ENCODE measurements around the gene CREB3L2. TPM values are rescaled to one million over a fixed set of nuclear protein-coding genes. Genes with fewer than 3 reads are reported as not detected.

Gene CREB3L2
- total and polyA plus RNA-seq, 10 of the 15 experiments (the other 5 are each of a cell fraction or from before 2014, with no cell fraction given) = 6.4 to 67.1 (median 26.2) TPM

DNA sequence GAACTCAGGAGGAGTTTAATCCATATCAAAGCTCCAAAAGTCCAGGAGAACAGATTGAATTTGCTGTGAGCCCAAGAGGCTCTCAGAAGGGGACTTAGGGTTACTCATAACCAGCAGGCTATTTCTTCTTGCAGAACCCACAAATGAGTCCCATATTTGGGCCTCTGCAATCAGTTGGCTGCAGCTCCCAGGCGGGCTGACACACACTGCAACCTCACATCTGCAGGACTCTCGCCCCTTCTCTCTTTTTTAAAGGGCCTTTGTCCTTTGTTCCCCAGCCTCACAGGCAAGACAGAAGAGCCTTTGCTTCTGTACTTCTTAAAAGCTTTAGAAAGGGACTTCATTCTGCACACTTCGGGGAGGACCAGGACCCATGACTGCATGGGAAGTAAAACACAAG, 26.7 kb downstream of the CREB3L2 start (continued):
- TF ChIP-seq NFYB (IDR thresholded peaks at IDR 0.05; ENCODE audit: insufficient read depth, low read depth, low read length) = no peak
- 0 out of 2 replicates have a peak, but pooled peaks have one; percentile 23 for TF ChIP-seq FOXM1 (IDR thresholded peaks at IDR 0.05; ENCODE audit: low read depth, low read length)
- TF ChIP-seq ZNF622 (IDR thresholded peaks at IDR 0.05) = no peak
- no peak for TF ChIP-seq ZSCAN29 (IDR thresholded peaks at IDR 0.05)
- 0 out of 2 replicates have a peak, but pooled peaks have one; percentile 51 for TF ChIP-seq IRF4 (IDR thresholded peaks at IDR 0.05; ENCODE audit: low read depth, low read length)
- no peak for TF ChIP-seq HCFC1 (IDR thresholded peaks at IDR 0.05; ENCODE audit: low read length)
- TF ChIP-seq NFIC (IDR thresholded peaks at IDR 0.05; ENCODE audit: low read depth, low read length) = 0 out of 2 replicates have a peak, but pooled peaks have one; percentile 49
- peak; percentile 80 for TF ChIP-seq RUNX3 (IDR thresholded peaks at IDR 0.05; ENCODE audit: low read length)
- TF ChIP-seq, protein P1, sequence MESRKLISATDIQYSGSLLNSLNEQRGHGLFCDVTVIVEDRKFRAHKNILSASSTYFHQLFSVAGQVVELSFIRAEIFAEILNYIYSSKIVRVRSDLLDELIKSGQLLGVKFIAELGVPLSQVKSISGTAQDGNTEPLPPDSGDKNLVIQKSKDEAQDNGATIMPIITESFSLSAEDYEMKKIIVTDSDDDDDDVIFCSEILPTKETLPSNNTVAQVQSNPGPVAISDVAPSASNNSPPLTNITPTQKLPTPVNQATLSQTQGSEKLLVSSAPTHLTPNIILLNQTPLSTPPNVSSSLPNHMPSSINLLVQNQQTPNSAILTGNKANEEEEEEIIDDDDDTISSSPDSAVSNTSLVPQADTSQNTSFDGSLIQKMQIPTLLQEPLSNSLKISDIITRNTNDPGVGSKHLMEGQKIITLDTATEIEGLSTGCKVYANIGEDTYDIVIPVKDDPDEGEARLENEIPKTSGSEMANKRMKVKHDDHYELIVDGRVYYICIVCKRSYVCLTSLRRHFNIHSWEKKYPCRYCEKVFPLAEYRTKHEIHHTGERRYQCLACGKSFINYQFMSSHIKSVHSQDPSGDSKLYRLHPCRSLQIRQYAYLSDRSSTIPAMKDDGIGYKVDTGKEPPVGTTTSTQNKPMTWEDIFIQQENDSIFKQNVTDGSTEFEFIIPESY (IDR thresholded peaks at IDR 0.05) = no peak
- TF ChIP-seq TAF1 (IDR thresholded peaks at IDR 0.05; ENCODE audit: borderline replicate concordance, low read depth, low read length) = no peak
- TF ChIP-seq, protein P2, sequence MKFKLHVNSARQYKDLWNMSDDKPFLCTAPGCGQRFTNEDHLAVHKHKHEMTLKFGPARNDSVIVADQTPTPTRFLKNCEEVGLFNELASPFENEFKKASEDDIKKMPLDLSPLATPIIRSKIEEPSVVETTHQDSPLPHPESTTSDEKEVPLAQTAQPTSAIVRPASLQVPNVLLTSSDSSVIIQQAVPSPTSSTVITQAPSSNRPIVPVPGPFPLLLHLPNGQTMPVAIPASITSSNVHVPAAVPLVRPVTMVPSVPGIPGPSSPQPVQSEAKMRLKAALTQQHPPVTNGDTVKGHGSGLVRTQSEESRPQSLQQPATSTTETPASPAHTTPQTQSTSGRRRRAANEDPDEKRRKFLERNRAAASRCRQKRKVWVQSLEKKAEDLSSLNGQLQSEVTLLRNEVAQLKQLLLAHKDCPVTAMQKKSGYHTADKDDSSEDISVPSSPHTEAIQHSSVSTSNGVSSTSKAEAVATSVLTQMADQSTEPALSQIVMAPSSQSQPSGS (IDR thresholded peaks at IDR 0.05; ENCODE audit: low read length) = 0 out of 2 replicates have a peak, but pooled peaks have one; percentile 13
- no peak for TF ChIP-seq GABPA (IDR thresholded peaks at IDR 0.05; ENCODE audit: low read depth)
- TF ChIP-seq ATF7 (IDR thresholded peaks at IDR 0.05; ENCODE audit: low read depth) = no peak
- TF ChIP-seq IKZF2 (IDR thresholded peaks at IDR 0.05) = no peak
- TF ChIP-seq NBN (IDR thresholded peaks at IDR 0.05) = no peak

Measured in GM12878 (cell line).